Kidney epithelial cell (primary cell): ENCODE data around the gene PMPCA. TPM values are rescaled to one million over a fixed set of nuclear protein-coding genes. Genes with fewer than 3 reads are reported as not detected.

Source experiments
- DNase-seq: peaks from one replicate; pipeline ENCODE4 v3.0.0-alpha.2; 2010; ENCODE audit warnings: low read depth
- H3K27me3 ChIP-seq: 2 replicates; pipeline ENCODE4 v1.6.0; 2011; ENCODE audit warnings: low read length; ENCODE audit not compliant: control insufficient read depth, insufficient read depth
- H3K36me3 ChIP-seq: 2 replicates; pipeline ENCODE4 v1.5.1; 2011; ENCODE audit warnings: low read length; ENCODE audit not compliant: control insufficient read depth, insufficient read depth
- H3K4me3 ChIP-seq: 2 replicates; pipeline ENCODE4 v1.5.1; 2011; ENCODE audit warnings: low read depth, mild to moderate bottlenecking, control low read depth, low read length
- CTCF ChIP-seq: IDR thresholded peaks from 2 replicates; pipeline ENCODE4 v1.5.1; 2011; ENCODE audit warnings: mild to moderate bottlenecking, moderate library complexity, low read length, control low read depth, inconsistent platforms; ENCODE audit not compliant: insufficient read depth, poor library complexity, severe bottlenecking
- total RNA-seq: library from RNA; depleted of rRNA; stranded (reverse); fragments of >200 nt; gene quantifications from 2 replicates; pipeline ENCODE4 v1.2.3, GENCODE V29; 2015

The PMPCA gene
- total RNA-seq, 1 donor from 2014 or later = 49.9 TPM

DNA sequence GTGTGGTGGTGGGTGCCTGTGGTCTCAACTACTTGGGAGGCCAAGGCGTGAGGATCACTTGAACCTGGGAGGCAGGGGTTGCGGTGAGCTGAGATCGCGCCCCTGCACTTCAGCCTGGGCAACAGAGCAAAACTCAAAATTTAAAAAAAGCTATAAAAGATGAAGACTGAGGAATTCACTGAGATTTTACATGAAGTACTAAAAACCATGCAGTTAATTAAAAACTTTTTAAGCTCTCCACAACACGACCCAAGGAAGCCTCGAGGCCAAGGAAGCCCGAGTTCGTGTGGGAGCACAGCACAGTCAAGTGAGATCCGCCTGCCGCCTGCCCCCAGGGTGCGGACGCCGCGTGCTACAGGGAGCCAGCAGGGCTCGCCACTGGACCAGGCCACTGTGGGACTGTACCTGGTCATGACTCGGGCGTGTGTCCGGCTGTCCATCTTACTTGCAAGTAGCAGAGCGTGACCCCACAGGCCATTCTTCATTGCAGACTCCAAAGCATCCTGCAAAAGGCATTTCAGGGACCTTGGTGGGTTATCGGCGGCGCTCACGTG, 50.4 kb downstream of the PMPCA start:
- no peaks in the 10 kb centered on the region for H3K27me3 ChIP-seq
- no peak for TF ChIP-seq CTCF
- H3K36me3 ChIP-seq = peaks cover 3% of the 10 kb centered on the region
- no peak overlapping the region for H3K4me3 ChIP-seq
- no peak for DNase-seq

DNA sequence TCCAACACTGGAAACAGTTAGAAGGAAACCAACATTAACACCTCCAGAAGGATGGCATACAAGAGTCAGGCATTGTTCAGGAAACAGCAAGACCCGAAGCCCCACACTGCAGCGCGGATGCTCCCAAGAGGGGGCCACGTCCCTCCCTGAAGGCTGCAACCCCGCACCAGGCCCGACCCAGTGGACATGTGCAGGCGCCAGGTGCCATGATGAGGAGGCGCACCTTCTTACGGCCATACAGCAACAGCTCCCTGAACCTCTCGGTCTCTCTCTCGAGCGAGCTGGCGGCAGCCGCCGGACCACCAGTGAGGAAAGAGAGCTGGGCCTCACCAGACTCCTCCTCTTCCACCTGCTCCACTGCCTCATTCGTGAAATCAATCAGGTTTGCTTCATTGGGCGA, 52.2 kb downstream of the PMPCA start:
- H3K36me3 ChIP-seq = peaks cover 3% of the 10 kb centered on the region
- no peak for DNase-seq
- TF ChIP-seq CTCF = no peak
- H3K4me3 ChIP-seq = no peak overlapping the region
- no peaks in the 10 kb centered on the region for H3K27me3 ChIP-seq

GRCh38 chr9:136463578-136463977, 53.1 kb downstream of the PMPCA start:
- Histone ChIP-seq H3K27me3 (no peaks in the 10 kb centered on the region), H3K4me3 (no peak overlapping the region), H3K36me3 (peaks cover 6% of the 10 kb centered on the region)
- no peak for DNase-seq
- TF ChIP-seq CTCF = no peak

DNA sequence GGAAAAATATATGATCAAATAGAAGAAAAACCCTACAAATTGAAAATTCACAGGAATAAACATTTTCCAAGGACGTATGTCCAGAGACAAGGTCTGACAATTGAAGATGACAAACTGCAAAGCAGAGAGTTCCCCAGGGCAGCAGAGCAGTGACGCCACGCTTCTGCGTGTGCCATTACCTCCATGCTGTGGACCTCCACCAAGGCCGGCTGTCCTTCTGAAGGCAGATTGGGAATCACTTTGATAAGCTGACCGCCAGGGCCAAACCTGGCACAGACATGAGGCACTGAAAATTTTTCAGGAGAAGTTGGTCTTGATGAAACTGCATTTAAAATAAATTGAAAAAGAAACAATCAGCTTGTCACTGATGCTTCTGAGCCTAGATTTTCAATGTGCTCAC, 53.8 kb downstream of the PMPCA start:
- Histone ChIP-seq H3K4me3 (no peak overlapping the region), H3K27me3 (no peaks in the 10 kb centered on the region), H3K36me3 (peaks cover 6% of the 10 kb centered on the region)
- DNase-seq = no peak
- TF ChIP-seq CTCF = no peak

DNA sequence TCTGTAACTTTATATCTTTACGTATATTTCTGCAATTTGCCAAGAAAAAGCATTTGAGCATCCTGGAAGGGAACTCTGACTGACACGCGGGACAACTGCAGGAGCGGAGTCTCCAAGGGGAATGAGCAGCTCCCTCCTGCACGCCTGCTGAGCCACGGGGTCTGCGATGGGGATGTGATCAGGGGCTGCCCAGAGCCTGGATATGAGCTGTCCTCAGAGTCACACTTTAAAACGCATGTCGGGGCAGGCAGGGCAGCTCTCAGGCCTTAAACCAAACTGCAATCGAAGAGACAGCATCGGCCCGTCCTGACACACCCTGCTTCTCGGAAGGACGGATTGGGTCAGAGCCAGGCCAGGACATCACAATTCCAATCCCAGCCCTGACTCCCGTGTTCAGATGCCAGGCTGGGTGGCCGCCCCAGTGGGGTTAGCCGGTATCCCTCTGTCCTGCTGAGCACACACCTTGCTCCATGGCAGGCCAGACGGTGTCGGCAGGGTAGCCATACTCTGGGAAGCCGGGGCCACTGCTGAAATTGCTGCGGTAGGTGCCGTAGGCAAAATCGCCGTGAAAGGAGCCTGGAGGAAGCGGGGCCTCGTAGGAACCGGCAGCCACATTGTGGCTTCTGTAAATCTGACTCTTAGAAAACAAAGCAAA, 55.2 kb downstream of the PMPCA start:
- H3K36me3 ChIP-seq = peaks cover 8% of the 10 kb centered on the region
- TF ChIP-seq CTCF = no peak
- no peak for DNase-seq
- H3K4me3 ChIP-seq = no peak overlapping the region
- H3K27me3 ChIP-seq = no peaks in the 10 kb centered on the region

- Histone ChIP-seq H3K36me3 (peaks cover 9% of the 10 kb centered on the region), H3K4me3 (no peak overlapping the region), H3K27me3 (no peaks in the 10 kb centered on the region)
- no peak for TF ChIP-seq CTCF
- no peak for DNase-seq
Measured at GRCh38 chr9:136466155-136466541, 55.7 kb downstream of the PMPCA start.
